SKM-1 (cell line): Measurements from ENCODE around the gene KCNJ15.
A peak's percentile ranks its signal among the peaks of the same experiment; 100 is the strongest.
"Not testable (repeated sequence)": the region's sequence is repeated elsewhere in the genome, so short reads cannot be mapped to it uniquely, and the experiment has no call there.

Experiments used
- DNase-seq: peaks from one replicate; lab custom pipeline; 2025; ENCODE audit not compliant: unreplicated experiment; lab: John Stamatoyannopoulos, UW

Gene KCNJ15

GRCh38 chr21:38256599-38257302 lies at the start of gene KCNJ15:
KCNJ15 (plus strand) TSS chr21:38256991; CDS start chr21:38299262, 42,271 bp downstream.
- DNase-seq = no peak

- no peak for DNase-seq
These were observed 48.7 kb upstream of the KCNJ15 start for GRCh38 chr21:38208118-38208517.

GRCh38 chr21:38211321-38211720 lies 45.5 kb upstream of the KCNJ15 start:
- DNase-seq = no peak

GRCh38 chr21:38212706-38213105 lies 44.1 kb upstream of the KCNJ15 start:
- no peak for DNase-seq

- peak; percentile 80 for DNase-seq
These were observed 37.7 kb upstream of the KCNJ15 start for GRCh38 chr21:38219049-38219628.

- no peak for DNase-seq
These were observed 36.5 kb upstream of the KCNJ15 start for GRCh38 chr21:38220270-38220737.

- DNase-seq = no peak
These were observed 35.2 kb upstream of the KCNJ15 start for GRCh38 chr21:38221594-38221993.

- DNase-seq = no peak
These were observed 32.8 kb upstream of the KCNJ15 start for GRCh38 chr21:38223893-38224540.

- no peak for DNase-seq
These were observed 29.4 kb upstream of the KCNJ15 start for GRCh38 chr21:38227401-38227800.

GRCh38 chr21:38228115-38228514 lies 28.7 kb upstream of the KCNJ15 start:
- no peak for DNase-seq

GRCh38 chr21:38228537-38228936 lies 28.3 kb upstream of the KCNJ15 start:
- DNase-seq = no peak

- no peak for DNase-seq
These were observed 27.4 kb upstream of the KCNJ15 start for GRCh38 chr21:38229260-38229877.

GRCh38 chr21:38234395-38235142 lies 22.2 kb upstream of the KCNJ15 start:
- no peak for DNase-seq

- not testable (repeated sequence) for DNase-seq
These were observed 21.5 kb upstream of the KCNJ15 start for GRCh38 chr21:38235251-38235650.

GRCh38 chr21:38236232-38236631 lies 20.6 kb upstream of the KCNJ15 start:
- no peak for DNase-seq

GRCh38 chr21:38239672-38240071 lies 17.1 kb upstream of the KCNJ15 start:
- DNase-seq = no peak

- DNase-seq = no peak
These were observed 16.7 kb upstream of the KCNJ15 start for GRCh38 chr21:38240129-38240528.

- no peak for DNase-seq
These were observed 15.6 kb upstream of the KCNJ15 start for GRCh38 chr21:38241029-38241740.

GRCh38 chr21:38242061-38242460 lies 14.7 kb upstream of the KCNJ15 start:
- DNase-seq = no peak

- no peak for DNase-seq
These were observed 12.9 kb upstream of the KCNJ15 start for GRCh38 chr21:38243732-38244406.
